ENCODE data around the gene GFOD2. TPM values are rescaled to one million over a fixed set of nuclear protein-coding genes. Genes with fewer than 3 reads are reported as not detected.

GFOD2 gene
- total RNA-seq, 1 donor from 2014 or later: 18.2 TPM

- H3K27ac ChIP-seq: no peak overlapping the region
- H3K27me3 ChIP-seq: no peaks in the 10 kb centered on the region
- DNase-seq (no peak), ATAC-seq (no peak)
- H3K36me3 ChIP-seq: peaks cover 86% of the 10 kb centered on the region
- no peaks in the 10 kb centered on the region for H3K4me1 ChIP-seq
- no peaks in the 10 kb centered on the region for H3K9me3 ChIP-seq
- H3K4me3 ChIP-seq: no peak overlapping the region
- no peak for TF ChIP-seq CTCF (IDR thresholded peaks at IDR 0.05)
- intact Hi-C loops (cut with DNase I): no loop called here
These were observed 86.5 kb downstream of the GFOD2 start for GRCh38 chr16:67632415-67633172.

GRCh38 chr16:67628216-67628615, 90.9 kb downstream of the GFOD2 start:
- intact Hi-C loops (cut with DNase I): no loop called here
- no peak overlapping the region for H3K27ac ChIP-seq
- DNase-seq (peak; percentile 51), ATAC-seq (no peak)
- no peaks in the 10 kb centered on the region for H3K4me1 ChIP-seq
- no peak for TF ChIP-seq CTCF (IDR thresholded peaks at IDR 0.05)
- H3K4me3 ChIP-seq: no peak overlapping the region
- no peaks in the 10 kb centered on the region for H3K9me3 ChIP-seq
- H3K36me3 ChIP-seq: peaks cover 93% of the 10 kb centered on the region
- H3K27me3 ChIP-seq: no peaks in the 10 kb centered on the region

Other genes starting within 250 kb of the GFOD2 start
- 143 TPM for gene ATP6V0D1, start 238.2 kb downstream of the GFOD2 start, total RNA-seq
- gene AGRP, start 235.8 kb downstream of the GFOD2 start, total RNA-seq: 4.9 TPM
- gene RIPOR1, start 190.5 kb downstream of the GFOD2 start, total RNA-seq: 133 TPM
- 36.0 TPM for gene CTCF, start 156.8 kb downstream of the GFOD2 start, total RNA-seq
- 6.3 TPM for gene CARMIL2, start 74.2 kb downstream of the GFOD2 start, total RNA-seq
- gene ACD, start 59.1 kb downstream of the GFOD2 start, total RNA-seq: 14.3 TPM
- gene PARD6A, start 58.4 kb downstream of the GFOD2 start, total RNA-seq: 4.7 TPM
- 14.5 TPM for gene ENKD1, start 52.6 kb downstream of the GFOD2 start, total RNA-seq
- 3.8 TPM for gene C16orf86, start 52.5 kb downstream of the GFOD2 start, total RNA-seq
- 19.2 TPM for gene RANBP10, start 87.2 kb upstream of the GFOD2 start, total RNA-seq
- 0.55 TPM for gene TSNAXIP1, start 87.6 kb upstream of the GFOD2 start, total RNA-seq
- gene THAP11, start 123.0 kb upstream of the GFOD2 start, total RNA-seq: 25.1 TPM
- 55.0 TPM for gene NUTF2, start 127.6 kb upstream of the GFOD2 start, total RNA-seq
- 30.0 TPM for gene CENPT, start 128.4 kb upstream of the GFOD2 start, total RNA-seq
- gene EDC4, start 153.7 kb upstream of the GFOD2 start, total RNA-seq: 48.8 TPM
- gene NRN1L, start 165.6 kb upstream of the GFOD2 start, total RNA-seq: 0.69 TPM
- 29.7 TPM for gene PSKH1, start 173.9 kb upstream of the GFOD2 start, total RNA-seq
- 0.96 TPM for gene CTRL, start 212.5 kb upstream of the GFOD2 start, total RNA-seq
- 71.6 TPM for gene PSMB10, start 217.5 kb upstream of the GFOD2 start, total RNA-seq
- 40.2 TPM for gene LCAT, start 224.8 kb upstream of the GFOD2 start, total RNA-seq
- 102 TPM for gene SLC12A4, start 249.3 kb upstream of the GFOD2 start, total RNA-seq